Panc1 (cell line): ENCODE data around the gene APOBEC3A. TPM values are rescaled to one million over a fixed set of nuclear protein-coding genes. Genes with fewer than 3 reads are reported as not detected.
"Not testable (repeated sequence)": the region's sequence is repeated elsewhere in the genome, so short reads cannot be mapped to it uniquely, and the experiment has no call there.

Source experiments
- ATAC-seq: fragments of 200-7000 bp; cut with Tn5 transposase; 2 replicates; pipeline ENCODE4 v1.9.1; 2020; ENCODE audit warnings: mild to moderate bottlenecking, moderate library complexity
- BruUV-seq: library from RNA; stranded (reverse); fragments of 400-500 nt; replicated peaks from 2 replicates; lab custom pipeline; 2021; lab: Mats Ljungman, UMichigan
- CTCF ChIA-PET: fragments of 300-600 bp; sonication (Branson Sonifier 250); formaldehyde crosslinking; loops from one replicate; lab custom pipeline; 2022; ENCODE audit warnings: antibody characterized with exemption; lab: Charles Lee
- POLR2A ChIA-PET: fragments of 300-600 bp; sonication (Branson Sonifier 250); formaldehyde crosslinking; loops from one replicate; lab custom pipeline; 2022; ENCODE audit warnings: antibody characterized with exemption; lab: Charles Lee
- DNase-seq: peaks from one replicate; pipeline ENCODE4 v3.0.0-alpha.2; 2010; ENCODE audit warnings: low read depth, low spot score
- H3K27ac ChIP-seq: 2 replicates; pipeline ENCODE4 v1.5.1; 2011; ENCODE audit warnings: mild to moderate bottlenecking, low read length, inconsistent platforms
- H3K27me3 ChIP-seq: fragments of 200-500 bp; sonication (Bioruptor generic); 2 replicates; pipeline ENCODE4 v1.6.0; 2014; ENCODE audit warnings: low read length, inconsistent platforms; ENCODE audit not compliant: control insufficient read depth, insufficient read depth
- H3K36me3 ChIP-seq: fragments of 200-500 bp; sonication (Bioruptor generic); 2 replicates; pipeline ENCODE4 v1.5.1; 2014; ENCODE audit warnings: inconsistent platforms, mild to moderate bottlenecking, low read length, moderate library complexity; ENCODE audit not compliant: control insufficient read depth, insufficient read depth
- H3K4me1 ChIP-seq: 2 replicates; pipeline ENCODE4 v1.5.1; 2011; ENCODE audit warnings: inconsistent platforms, mild to moderate bottlenecking, low read length, moderate library complexity; ENCODE audit not compliant: control insufficient read depth, insufficient read depth
- H3K4me3 ChIP-seq, 2 experiments: 2 replicates each; pipeline ENCODE4 v1.5.1; 2011 to 2012; ENCODE audit warnings: low read depth in 2 of 2, low read length in 2 of 2, mild to moderate bottlenecking in 2 of 2, inconsistent platforms in 1 of 2, moderate library complexity in 1 of 2
- H3K9me3 ChIP-seq: fragments of 200-500 bp; sonication (Bioruptor generic); 2 replicates; pipeline ENCODE4 v1.5.1; 2014; ENCODE audit warnings: low read depth, mild to moderate bottlenecking, inconsistent platforms, low read length, moderate library complexity; ENCODE audit not compliant: control insufficient read depth, insufficient read depth
- CTCF ChIP-seq: fragments of 450-650 bp; IDR thresholded peaks from 2 replicates; pipeline ENCODE4 v1.5.1; 2017; ENCODE audit warnings: mild to moderate bottlenecking
- POLR2AphosphoS5 ChIP-seq: IDR thresholded peaks from 2 replicates; pipeline ENCODE4 v1.6.1; 2012; ENCODE audit warnings: mild to moderate bottlenecking, low read depth, low read length, moderate library complexity
- REST ChIP-seq, 2 experiments: IDR thresholded peaks; 2 replicates each; pipeline ENCODE4 v1.6.1; 2011 to 2012; ENCODE audit warnings: low read depth in 2 of 2, control low read depth in 1 of 2, low read length in 1 of 2, mild to moderate bottlenecking in 1 of 2, moderate library complexity in 1 of 2; ENCODE audit not compliant: insufficient read depth in 1 of 2
- SIN3A ChIP-seq: IDR thresholded peaks from 2 replicates; pipeline ENCODE4 v1.6.1; 2012; ENCODE audit warnings: low read depth, mild to moderate bottlenecking, low read length, moderate library complexity, borderline replicate concordance; ENCODE audit not compliant: insufficient read depth
- TCF7L2 ChIP-seq: IDR thresholded peaks from 2 replicates; pipeline ENCODE4 v1.6.1; 2011; ENCODE audit warnings: mild to moderate bottlenecking, low read depth, low read length, inconsistent platforms
- in situ Hi-C: cut with HindIII; loops from 2 replicates; pipeline ENCODE4 v1.10.0; 2016; ENCODE audit warnings: low sequenced_read_pairs, low pct_unique_long_range_greater_than_20kb
- intact Hi-C: fragments of 100-400 bp; cut with micrococcal nuclease; formaldehyde crosslinking; loops from one replicate; pipeline ENCODE4 v1.10.0; 2022; ENCODE audit not compliant: unreplicated experiment
- total RNA-seq: library from RNA; stranded (reverse); gene quantifications from one replicate; pipeline ENCODE4 v1.2.1, GENCODE V29; 2021; ENCODE audit not compliant: unreplicated experiment

Gene APOBEC3A
- total RNA-seq, 1 experiment from 2014 or later = not detected

- H3K4me1 ChIP-seq = no peaks in the 10 kb centered on the region
- TF ChIP-seq REST (IDR thresholded peaks at IDR 0.05; ENCODE audit: insufficient read depth in 1 of 2, low read depth in 2 of 2, low read length in 1 of 2) (no peak), SIN3A (no peak), POLR2AphosphoS5 (no peak), TCF7L2 (no peak)
- H3K27me3 ChIP-seq = no peaks in the 10 kb centered on the region
- no peak overlapping the region for H3K4me3 ChIP-seq
- in situ Hi-C loops (no loop called here), intact Hi-C loops (no loop called here)
- ATAC-seq (no peak), DNase-seq (no peak)
- no TSS peak for BruUV-seq
- ChIA-PET CTCF (no interaction called here), POLR2A (no interaction called here)
- no peaks in the 10 kb centered on the region; the same call in 1 of the 2 replicates for H3K9me3 ChIP-seq
- no peak overlapping the region for H3K27ac ChIP-seq
- no peaks in the 10 kb centered on the region for H3K36me3 ChIP-seq
Measured at GRCh38 chr22:38987171-38987895, 29.9 kb downstream of the APOBEC3A start.

GRCh38 chr22:38989466-38989865 is 32.1 kb downstream of the APOBEC3A start:
- TF ChIP-seq SIN3A (no peak), REST (IDR thresholded peaks at IDR 0.05; ENCODE audit: insufficient read depth in 1 of 2, low read depth in 2 of 2, low read length in 1 of 2) (no peak), POLR2AphosphoS5 (no peak), CTCF (no peak), TCF7L2 (no peak)
- H3K27ac ChIP-seq = no peak overlapping the region
- ChIA-PET CTCF (no interaction called here), POLR2A (no interaction called here)
- no peak overlapping the region for H3K4me3 ChIP-seq
- BruUV-seq = no TSS peak
- intact Hi-C loops = no loop called here
- H3K4me1 ChIP-seq = no peaks in the 10 kb centered on the region
- in situ Hi-C loops = no loop called here
- no peaks in the 10 kb centered on the region for H3K9me3 ChIP-seq
- ATAC-seq (no peak), DNase-seq (no peak)
- no peaks in the 10 kb centered on the region for H3K36me3 ChIP-seq
- no peaks in the 10 kb centered on the region for H3K27me3 ChIP-seq

- intact Hi-C loops, in situ Hi-C loops, BruUV-seq, H3K4me3 ChIP-seq, H3K9me3 ChIP-seq, H3K36me3 ChIP-seq, H3K27ac ChIP-seq, DNase-seq, POLR2A ChIA-PET, H3K4me1 ChIP-seq, H3K27me3 ChIP-seq, CTCF ChIA-PET: not testable (repeated sequence)
- peak; percentile 75; the same call in 1 of the 2 replicates for ATAC-seq
Measured at GRCh38 chr22:38992871-38993371, 35.5 kb downstream of the APOBEC3A start.
